HG03108 (cell line): Measurements from ENCODE around the gene HOXA10.

Source experiments
- ATAC-seq: cut with Tn5 transposase; IDR thresholded peaks from one replicate; pipeline ENCODE4 v1.9.1; 2021; ENCODE audit warnings: moderate library complexity; ENCODE audit not compliant: unreplicated experiment

The HOXA10 gene

DNA sequence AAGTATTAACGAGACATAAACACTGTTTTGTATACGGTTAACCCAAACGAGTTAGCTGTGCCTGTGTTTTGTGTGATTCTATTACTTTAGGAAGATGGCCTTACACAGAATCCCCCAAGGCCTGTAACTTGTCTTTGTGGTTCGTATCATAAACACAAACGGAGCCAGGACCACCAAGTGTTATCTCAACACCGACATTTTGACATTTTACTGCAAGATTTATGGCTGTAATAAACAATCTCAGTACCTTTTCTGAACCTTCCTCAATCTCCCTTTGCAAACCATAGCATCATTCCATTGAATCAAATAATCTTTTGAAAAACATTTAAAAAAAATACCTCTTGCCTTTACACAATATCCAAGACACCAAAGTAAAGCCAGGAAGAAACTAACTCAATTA is 41.1 kb downstream of the HOXA10 start:
- no peak for ATAC-seq

DNA sequence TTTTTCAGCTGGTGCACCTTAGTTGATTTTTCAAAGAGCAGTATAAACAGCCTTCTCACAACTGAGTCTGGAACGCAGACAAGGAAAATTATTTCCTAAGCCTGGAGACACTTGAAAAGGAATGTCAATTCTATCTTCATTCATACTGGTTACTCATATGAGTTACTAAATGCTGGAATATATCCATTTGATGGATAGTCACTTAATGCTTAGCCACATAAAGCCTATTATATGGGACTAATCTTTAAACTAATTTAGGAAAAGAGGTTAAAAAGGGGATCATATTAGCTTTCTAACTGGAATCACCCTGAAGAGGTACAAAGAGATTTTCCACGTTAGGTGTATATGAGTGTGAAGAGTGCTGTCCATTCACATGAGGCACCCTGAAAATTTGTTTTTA is 41.9 kb downstream of the HOXA10 start:
- no peak for ATAC-seq

DNA sequence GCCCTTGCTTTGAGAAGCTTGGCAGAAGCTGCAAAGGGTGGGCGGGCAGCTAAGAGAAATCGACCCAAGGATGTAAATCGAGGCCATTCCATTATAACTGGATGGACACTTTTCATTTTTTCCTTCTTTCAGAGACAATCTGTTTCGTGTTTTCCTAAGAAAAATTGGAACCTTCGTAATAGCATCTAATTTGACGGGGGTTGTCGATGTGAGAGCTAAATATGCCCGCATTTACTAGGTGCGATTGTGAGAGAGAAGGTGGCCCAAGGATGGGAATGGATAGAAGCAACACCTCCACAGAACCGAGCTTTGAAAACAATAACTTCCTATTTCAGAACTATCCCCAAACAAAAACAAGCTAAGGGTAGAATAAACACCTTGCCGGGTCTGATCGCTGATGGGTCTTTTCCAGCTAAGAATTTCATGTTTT is 42.7 kb downstream of the HOXA10 start:
- ATAC-seq: no peak

DNA sequence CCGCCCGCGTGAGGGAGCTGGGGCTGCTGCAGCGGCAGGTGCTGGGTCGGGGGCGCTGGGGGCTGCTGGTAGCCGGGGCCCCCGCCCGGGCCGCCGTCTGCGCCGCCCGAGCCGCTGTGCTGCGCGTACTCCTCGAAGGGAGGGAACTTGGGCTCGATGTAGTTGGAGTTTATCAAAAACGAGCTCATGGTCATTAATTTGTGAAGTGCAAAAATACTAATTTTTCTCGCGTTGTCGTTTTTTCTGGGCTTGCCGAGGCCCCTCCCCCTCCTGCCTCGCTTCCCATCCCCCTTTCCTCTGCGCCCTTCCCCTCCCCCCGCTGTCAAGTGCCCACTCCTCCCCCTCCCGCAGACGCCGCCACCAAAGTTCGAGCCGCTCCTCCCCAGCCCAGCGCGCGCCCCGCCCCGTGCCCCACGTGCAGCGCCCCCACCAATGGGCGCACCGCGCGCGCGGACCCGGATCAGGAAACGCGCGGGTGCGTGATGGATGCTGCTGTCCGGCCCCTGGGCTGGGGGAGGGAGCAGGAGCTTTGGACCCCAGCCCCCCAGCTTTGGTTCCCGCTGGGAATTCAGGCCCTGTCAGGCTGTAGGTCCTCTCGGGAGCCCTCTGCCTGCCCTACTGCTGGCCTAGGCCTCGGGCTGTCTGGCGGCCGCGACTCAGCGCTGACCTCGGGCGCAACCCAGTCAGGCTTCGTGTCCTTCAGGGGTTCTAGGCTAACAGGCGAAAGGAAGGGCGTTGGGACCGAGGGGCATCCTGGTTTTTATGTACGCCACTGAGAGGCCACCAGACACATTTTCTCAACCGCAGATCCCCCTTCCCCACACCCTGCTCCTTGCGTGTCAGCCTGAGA is 43.4 kb downstream of the HOXA10 start, which contains the start of gene HOXA4:
HOXA4 (minus strand) TSS at position 218 of the 850 bp plus-strand sequence; CDS start at position 194, 24 bp downstream.
- ATAC-seq: no peak

DNA sequence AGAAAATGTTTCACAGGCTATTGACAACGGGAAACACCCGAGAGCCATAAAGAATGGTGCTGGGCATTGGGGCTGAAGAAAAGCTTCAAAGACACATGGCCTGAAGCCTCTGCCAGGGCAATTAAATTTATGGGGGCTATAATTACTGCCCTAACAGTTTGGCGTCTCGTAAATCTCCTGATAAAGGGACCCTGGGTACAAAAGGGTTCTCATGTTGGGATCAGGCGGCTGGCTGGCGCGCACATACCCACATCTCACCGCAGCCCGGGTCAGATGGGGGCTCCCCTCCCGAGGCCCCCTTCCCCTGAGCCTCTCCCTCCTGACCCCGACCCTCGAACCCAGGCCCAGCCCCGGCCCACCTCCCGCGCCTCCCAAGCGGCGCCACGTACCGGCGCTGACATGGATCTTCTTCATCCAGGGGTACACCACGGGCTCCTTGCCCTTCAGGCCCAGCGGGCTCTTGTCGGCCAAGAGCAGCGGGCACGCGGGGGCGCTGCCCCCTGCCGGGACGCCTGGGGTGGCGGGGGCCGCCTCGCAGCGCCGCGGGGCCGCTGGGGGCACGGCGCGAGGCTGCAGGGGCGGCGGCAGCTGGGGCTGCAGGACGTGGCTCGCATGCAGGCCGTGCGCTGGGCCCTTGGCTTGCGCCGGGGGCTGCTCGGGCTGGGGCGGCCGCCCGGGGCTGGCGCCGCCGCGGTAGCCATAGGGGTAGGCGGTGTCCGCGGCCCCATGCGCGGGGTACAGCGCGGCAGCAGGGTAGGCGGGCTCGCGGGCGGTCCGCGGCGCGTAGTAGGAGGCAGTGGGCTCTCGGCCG is 44.2 kb downstream of the HOXA10 start:
- ATAC-seq: no peak

DNA sequence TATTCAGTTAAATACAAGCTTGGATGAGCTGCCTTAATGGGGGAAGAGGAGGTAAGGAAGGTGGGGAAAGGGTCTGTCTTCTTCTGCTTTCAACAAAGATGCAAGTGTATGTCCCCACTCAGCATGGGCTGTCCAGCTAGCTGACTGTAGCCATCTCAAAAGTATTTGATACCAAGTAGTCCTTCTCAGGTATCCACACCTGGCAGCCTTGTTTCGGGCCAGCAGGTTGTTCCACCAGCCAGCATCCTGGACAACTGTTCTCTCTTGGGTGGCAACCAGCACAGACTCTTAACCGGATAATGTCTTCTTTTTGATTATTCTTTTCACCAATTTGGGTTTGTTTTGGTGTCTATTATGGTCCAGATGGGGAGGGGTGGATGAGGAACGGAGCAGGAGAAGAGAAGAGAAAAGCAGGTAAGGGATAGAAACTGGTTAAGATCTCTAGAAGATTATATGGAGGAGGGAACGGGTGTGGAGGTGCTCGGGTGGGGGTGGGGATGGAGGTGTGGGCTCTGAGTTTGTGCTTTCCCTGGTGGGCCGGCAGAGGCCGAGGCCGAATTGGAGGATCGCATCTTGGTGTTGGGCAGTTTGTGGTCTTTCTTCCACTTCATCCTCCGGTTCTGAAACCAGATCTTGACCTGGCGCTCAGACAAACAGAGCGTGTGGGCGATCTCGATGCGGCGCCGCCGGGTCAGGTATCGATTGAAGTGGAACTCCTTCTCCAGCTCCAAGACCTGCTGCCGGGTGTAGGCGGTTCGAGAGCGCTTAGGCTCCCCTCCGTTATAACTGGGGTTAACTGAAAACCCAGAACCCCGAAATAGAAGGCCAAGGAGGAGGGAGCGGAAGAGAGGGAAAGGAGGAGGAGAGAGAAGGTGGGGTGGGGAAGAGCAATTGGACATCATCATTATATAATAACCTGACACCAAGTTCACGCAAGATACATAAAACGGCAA is 45.1 kb downstream of the HOXA10 start:
- no peak for ATAC-seq

DNA sequence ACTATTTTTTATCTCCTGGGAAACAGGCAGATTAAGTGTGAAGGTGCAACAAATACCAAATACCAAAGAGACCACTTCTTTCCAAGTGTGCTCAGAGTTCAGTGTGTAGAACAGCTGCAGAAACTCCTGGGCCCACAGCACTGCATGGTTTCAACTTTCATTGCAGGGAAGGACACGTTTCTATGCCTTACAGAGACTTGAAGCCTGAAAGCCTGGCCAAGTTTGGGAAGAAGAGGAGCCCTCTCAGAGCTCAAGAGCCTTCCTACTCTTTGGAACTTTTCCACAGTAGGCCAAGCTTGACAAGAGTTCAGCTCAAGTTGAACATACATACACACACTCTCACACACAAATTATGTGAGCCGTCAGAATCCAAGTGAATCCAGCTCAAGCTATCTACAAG is 46.1 kb downstream of the HOXA10 start:
- no peak for ATAC-seq

DNA sequence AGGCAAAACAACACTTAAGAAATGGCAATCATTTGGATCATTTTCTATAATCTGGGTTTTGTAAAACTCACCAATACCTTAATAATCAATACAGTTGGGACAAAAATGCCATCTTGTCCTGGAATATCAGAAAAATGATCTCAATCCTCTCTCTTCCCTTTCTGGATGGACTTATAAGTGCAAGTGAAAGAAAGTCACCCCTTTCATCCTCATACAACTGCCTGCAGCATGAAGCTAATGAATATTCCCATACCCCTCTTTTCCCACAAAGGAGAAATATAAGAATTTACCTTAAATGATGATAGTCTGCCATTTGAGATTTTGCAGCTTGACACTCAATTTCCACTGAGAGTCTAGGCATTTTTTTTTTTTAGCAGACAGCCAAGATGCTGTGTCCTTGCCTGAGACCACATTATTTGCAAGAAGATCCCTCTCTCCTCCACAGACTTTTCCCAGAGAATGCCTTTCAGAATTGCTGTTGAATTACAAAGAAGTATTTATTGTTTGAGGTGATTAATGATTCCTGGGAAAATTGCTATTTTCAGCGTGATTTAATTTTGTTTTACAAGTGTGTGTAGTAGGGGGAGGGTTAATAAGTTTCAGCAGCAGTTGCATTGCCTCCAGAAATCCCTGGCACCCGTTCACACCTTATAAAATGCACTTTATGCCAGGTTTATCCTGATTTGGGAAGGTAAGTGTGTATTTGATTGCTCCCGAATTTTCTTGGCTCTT is 47.4 kb downstream of the HOXA10 start:
- no peak for ATAC-seq

DNA sequence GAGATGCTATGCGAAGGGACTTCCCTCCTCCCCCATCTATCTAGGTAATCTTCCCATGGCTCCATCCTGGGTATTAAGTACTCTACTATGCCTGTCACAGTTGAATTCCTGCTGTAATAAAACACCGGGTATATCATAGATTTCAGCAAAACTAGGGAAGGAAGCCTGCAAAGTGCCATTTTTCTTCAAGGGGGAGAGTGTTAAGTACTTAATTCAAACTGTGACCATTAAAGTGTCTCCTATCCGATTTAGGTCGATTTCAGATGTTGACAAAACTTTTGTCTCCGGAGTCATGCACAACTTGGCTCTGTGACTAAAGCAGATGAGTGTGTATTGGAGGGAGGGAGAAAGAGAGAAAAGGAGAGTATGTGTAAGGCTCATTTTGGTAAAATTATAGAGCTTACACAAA is 48.1 kb downstream of the HOXA10 start:
- ATAC-seq: no peak

DNA sequence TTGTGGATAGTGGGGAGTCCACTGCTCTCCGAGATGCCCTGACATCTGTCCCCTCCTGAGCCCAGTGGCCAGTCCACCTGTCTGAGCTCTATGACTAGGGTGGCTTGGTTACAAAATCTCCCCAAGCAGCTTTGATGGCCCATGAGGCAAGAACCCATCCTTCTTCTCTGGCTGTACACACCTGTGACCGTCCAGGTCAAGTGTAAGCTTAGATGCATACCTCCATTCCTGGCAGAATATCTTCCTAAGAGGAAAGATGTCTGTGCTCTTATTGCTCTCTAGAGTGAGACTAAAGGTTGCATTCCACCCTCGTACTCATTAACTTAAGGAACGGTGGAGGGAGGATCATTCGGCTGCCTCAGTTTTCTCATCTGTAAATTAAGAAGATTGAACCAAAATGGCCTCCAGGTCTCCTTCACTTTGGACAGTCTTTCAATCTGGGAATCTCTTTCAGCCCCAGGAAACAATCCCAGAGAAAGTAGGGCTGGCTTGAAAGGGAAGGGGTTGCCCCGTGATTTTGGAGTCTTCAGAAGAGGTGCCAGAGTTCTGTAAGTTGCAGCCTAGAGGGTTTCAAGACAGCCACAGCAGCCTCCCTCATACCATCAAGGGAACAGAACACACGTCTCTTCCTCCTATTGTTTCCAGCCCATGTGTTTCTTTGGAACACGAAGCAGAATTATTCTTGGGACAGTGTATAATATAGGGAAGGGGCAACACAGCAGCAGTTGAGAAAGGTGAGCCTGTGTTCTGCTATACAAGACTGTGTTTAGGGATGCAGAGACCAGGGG is 49.0 kb downstream of the HOXA10 start:
- no peak for ATAC-seq

DNA sequence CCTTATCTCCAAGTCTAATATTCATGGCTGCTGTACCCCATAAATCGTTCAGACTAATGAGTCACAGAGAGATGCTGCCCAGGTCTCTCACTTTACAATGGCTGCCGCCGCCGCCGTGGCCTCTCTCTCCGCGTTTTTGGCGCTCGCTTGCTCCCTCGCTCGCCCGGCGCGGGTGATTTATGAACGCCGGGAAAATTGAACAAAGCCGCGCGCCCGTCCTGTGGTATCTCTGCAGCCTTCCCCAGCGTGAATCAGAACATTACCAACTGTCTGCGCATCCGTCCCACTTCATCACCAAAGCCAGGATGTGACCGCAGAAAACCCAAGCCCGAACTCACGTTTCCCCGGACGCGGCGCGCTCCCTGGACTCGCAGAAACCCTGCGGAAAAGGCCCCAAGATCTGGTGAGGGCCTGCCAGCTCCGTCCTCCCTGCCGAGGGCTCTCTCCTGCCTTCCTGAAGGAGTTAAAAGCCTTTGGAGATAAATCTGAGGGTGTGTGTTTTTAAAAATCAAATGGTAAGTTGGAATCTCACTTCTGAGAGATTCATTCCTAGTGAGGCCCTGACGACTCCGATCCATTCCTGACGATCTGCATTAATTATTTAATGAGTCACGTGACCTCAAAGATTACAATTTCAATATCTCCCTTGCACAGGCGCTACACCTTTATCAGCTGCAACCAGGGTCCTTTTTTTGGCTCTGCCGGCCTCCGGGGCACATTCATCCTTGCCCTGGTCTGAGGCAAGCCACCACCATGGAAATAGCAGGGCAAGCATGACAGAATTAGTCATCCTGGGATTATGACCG is 49.8 kb downstream of the HOXA10 start:
- ATAC-seq: no peak

DNA sequence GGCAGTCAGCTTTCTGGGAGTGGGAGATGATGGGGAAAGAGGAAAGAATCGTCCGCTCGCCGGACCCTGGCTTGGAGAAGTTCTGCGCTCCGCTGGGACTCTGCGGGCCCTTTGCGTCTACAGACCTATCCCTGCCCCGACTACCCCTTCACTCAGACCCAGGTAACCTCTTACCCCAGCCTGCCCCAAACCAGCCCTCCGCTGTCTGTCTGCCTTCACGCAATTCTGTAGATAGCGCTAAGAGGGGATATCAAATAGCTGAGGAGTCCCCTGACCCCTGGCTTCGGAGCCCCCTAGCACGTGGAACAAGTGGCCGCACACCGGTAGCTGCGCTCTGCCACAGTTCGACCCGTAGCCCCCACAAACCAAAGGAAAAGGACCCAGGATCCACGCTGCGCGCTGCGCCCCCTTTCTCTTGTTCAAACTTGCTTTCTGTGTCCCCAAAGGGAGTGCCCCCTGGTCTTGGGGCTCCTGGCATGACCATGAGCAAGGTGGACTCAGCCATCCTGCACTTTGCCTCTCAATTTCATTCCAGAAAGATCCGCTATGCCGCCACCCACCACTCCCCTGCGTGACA is 50.6 kb downstream of the HOXA10 start:
- no peak for ATAC-seq

DNA sequence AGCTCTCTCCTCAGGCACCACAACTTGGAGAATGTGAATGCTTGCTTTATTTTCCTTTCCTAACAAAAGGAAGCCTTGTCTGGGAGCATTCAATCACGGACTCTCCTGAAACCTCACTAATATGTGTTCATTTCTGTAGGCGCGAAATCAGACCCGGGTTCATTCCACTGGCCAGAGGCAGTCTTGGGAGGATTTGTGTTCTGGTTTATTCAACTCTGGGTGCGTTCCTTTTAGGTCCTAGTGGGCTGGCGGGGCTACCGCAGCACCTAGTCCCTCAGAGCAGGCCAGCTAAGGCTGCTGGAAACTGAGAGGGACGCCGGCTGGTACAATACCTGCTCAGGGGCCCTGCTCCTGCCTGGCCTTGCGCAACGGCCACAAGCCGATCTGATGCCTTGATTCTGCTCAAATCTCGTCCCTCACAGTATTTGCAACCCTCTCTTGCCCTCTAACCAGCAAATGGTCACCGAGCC is 51.1 kb downstream of the HOXA10 start:
- ATAC-seq: no peak

DNA sequence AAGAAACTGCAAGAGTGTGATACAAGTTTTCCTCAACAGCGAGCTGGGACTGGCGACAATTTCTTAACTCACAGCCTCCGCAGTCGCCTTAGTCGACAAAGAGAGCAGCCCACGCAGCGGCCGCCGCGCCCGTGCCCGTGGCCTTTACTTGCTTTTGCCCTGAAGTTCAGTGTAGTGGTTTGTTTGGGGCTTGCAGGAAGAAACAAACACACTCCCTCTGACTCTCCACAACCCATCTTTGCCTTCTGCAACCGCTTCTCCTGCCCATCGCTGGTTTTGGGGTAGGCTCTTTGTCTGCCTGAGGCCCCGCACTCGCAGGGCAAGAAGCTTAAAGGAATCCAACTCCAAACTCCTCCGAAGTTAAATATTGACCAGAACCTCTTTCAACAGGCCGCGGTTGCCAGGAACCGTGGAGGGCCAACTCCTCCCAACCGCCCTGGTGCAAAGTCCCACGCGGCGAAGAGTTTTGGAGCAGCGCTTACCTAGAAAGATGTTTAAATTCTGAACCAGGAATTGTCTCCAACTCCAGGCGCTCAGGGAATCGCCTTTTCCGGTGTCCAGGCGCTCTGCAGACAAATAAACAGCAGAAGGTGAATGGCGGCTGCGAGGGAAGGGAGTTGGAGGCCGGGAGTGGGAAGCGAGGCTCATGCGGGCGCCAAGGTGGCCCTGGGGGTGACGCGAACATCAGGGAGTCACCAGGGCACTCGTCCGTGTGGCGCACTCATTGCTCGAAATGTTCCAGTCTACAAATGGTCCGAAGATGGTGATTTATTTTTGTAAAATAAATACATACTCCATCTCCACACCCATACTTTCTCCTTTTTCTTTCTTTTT is 51.8 kb downstream of the HOXA10 start:
- no peak for ATAC-seq

DNA sequence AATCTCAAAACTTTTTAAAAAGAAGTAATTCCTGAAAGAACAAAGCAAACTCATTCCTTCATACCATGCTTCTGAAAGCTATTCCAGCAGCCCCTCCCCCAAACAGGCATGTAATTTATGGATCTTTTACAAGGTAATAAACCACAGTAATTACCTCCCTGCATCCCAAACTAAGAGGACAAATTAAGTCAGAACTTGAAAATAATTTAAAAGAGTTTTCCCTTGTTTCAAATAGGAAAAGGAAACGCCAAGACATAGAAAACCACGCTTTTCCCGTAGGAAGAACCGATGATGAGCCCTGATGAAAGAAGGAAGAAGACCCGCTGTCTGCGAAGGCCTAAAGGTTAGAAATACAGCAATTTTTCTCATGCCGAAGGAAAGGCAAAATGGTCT is 52.4 kb downstream of the HOXA10 start:
- ATAC-seq: no peak
